ENCODE data around the gene SLC13A2. TPM values are rescaled to one million over a fixed set of nuclear protein-coding genes. Genes with fewer than 3 reads are reported as not detected.

The SLC13A2 gene
- polyA plus RNA-seq, 2 donors, result 0.02 TPM; not detected in 1

DNA sequence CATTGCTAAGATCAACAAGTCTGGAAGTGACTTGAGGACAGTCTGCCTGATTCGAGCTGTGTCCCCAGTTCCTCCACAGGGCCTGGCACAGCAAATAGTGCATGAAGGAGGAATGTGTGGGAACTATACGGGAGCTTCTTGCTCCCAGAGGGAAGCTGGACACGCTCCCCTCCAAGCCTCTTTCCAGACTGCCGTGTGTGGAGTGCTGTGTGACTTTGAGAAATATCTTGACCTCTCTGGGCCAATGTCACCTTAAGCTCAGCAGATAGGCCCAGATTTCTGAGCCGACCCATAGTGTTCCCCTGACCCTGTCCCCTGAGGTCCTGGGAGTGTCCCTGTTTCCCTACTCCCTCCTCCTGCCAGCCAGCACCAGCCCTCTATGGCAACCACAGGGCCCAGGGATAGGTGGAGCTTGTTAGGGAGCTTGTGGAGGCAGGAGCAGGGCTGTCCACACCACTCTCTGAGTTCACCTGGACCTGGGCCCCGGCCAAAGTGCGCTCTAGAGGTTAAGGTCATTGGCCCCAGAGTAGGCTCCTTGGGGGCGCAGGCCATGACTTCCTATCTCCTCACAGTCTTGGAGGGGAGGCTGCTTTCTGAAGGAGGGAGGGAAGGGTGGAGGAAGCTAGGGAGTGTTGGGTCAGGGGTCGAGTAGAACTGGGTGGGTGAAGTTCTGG, 26.4 kb downstream of the SLC13A2 start:
- Histone ChIP-seq H3K36me3 (ENCODE audit: control insufficient read depth in 2 of 2, insufficient read depth in 2 of 2, low read length in 1 of 2) (no peaks in the 10 kb centered on the region), H3K27ac (ENCODE audit: low read depth in 2 of 2, low read length in 1 of 2) (no peak overlapping the region), H3K4me3 (ENCODE audit: low read depth in 1 of 2, low read length in 2 of 2) (no peak overlapping the region), H3K4me1 (ENCODE audit: control insufficient read depth in 2 of 2, insufficient read depth in 2 of 2, low read length in 1 of 2) (peaks cover 6 to 19% of the 10 kb centered on the region in 2 donors), H3K9me3 (ENCODE audit: control insufficient read depth in 2 of 2, insufficient read depth in 1 of 2, low read depth in 1 of 2, low read length in 1 of 2) (no peaks in the 10 kb centered on the region), H3K27me3 (ENCODE audit: control insufficient read depth in 1 of 2, insufficient read depth in 2 of 2, low read length in 2 of 2) (no peaks in the 10 kb centered on the region)
- WGBS, 2 donors, result 66 to 68% methylated on average over 9 of the region's 9 CpGs

- H3K4me3 ChIP-seq (ENCODE audit: low read depth in 1 of 2, low read length in 2 of 2), result no peak overlapping the region
- H3K9me3 ChIP-seq (ENCODE audit: control insufficient read depth in 2 of 2, insufficient read depth in 1 of 2, low read depth in 1 of 2, low read length in 1 of 2), result no peaks in the 10 kb centered on the region
- H3K27me3 ChIP-seq (ENCODE audit: control insufficient read depth in 1 of 2, insufficient read depth in 2 of 2, low read length in 2 of 2), result no peaks in the 10 kb centered on the region
- 41 to 57% methylated on average over 13 of the region's 13 CpGs for WGBS, 2 donors
- H3K4me1 ChIP-seq (ENCODE audit: control insufficient read depth in 2 of 2, insufficient read depth in 2 of 2, low read length in 1 of 2), result peaks cover 6 to 24% of the 10 kb centered on the region in 2 donors
- H3K36me3 ChIP-seq (ENCODE audit: control insufficient read depth in 2 of 2, insufficient read depth in 2 of 2, low read length in 1 of 2), result no peaks in the 10 kb centered on the region
- peak overlapping the region in 1 of 2 donors; percentile 54 for H3K27ac ChIP-seq (ENCODE audit: low read depth in 2 of 2, low read length in 1 of 2)
Observed at GRCh38 chr17:28500712-28501379, 27.4 kb downstream of the SLC13A2 start.

DNA sequence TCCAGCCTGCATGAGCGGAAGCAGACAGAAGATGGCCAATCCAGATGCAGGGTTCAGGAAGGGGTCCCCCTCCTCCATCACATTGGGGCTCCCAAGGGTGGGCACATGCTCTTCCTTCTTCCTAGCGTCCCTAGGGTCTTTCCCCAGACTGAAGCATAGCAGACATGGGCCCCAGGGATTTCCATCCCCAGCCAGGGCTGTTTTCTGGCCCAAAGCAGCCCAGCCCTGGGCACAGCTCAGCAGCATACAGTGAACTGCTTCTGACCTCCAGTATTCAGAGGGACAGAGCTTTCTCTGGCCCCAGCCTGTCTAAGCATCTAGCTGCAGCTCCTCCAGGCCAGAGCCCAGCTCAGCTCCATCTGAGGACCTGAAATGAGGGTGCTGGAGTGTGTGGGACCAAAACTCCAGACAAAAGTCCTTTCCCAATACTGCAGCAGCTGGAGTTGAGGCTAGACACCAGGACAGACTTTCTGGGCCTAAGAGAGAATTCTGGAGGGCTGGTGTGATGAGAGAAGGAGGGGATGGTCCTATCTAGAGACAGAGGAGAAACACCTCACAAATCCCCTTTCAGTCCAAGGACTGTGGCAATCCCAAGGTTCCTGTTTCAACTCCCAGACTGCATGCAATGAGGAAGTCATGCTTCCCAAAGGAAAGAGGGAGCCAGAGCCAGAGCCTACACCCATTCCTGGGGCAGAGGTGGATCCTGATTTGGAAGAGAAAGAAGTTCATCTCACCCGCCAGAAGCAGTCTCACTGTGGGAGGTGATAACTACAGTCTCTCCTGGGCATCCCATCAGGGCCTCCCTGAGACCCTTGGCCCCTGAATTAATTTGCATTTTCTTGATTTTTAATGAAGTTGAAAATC, 28.2 kb downstream of the SLC13A2 start:
- Histone ChIP-seq H3K27ac (ENCODE audit: low read depth in 2 of 2, low read length in 1 of 2) (peak overlapping the region in 1 of 2 donors; percentile 54), H3K9me3 (ENCODE audit: control insufficient read depth in 2 of 2, insufficient read depth in 1 of 2, low read depth in 1 of 2, low read length in 1 of 2) (no peaks in the 10 kb centered on the region), H3K4me1 (ENCODE audit: control insufficient read depth in 2 of 2, insufficient read depth in 2 of 2, low read length in 1 of 2) (peaks cover 6 to 29% of the 10 kb centered on the region in 2 donors), H3K27me3 (ENCODE audit: control insufficient read depth in 1 of 2, insufficient read depth in 2 of 2, low read length in 2 of 2) (no peaks in the 10 kb centered on the region), H3K36me3 (ENCODE audit: control insufficient read depth in 2 of 2, insufficient read depth in 2 of 2, low read length in 1 of 2) (no peaks in the 10 kb centered on the region), H3K4me3 (ENCODE audit: low read depth in 1 of 2, low read length in 2 of 2) (no peak overlapping the region)
- 68 to 83% methylated on average over 3 of the region's 3 CpGs for WGBS, 2 donors

GRCh38 chr17:28503420-28503819, 30.0 kb downstream of the SLC13A2 start:
- WGBS, 2 donors, result 73 to 89% methylated on average over 3 of the region's 3 CpGs
- H3K4me3 ChIP-seq (ENCODE audit: low read depth in 1 of 2, low read length in 2 of 2), result no peak overlapping the region
- H3K4me1 ChIP-seq (ENCODE audit: control insufficient read depth in 2 of 2, insufficient read depth in 2 of 2, low read length in 1 of 2), result peaks cover 6 to 30% of the 10 kb centered on the region in 2 donors
- no peaks in the 10 kb centered on the region for H3K9me3 ChIP-seq (ENCODE audit: control insufficient read depth in 2 of 2, insufficient read depth in 1 of 2, low read depth in 1 of 2, low read length in 1 of 2)
- no peaks in the 10 kb centered on the region for H3K36me3 ChIP-seq (ENCODE audit: control insufficient read depth in 2 of 2, insufficient read depth in 2 of 2, low read length in 1 of 2)
- H3K27me3 ChIP-seq (ENCODE audit: control insufficient read depth in 1 of 2, insufficient read depth in 2 of 2, low read length in 2 of 2), result no peaks in the 10 kb centered on the region
- no peak overlapping the region for H3K27ac ChIP-seq (ENCODE audit: low read depth in 2 of 2, low read length in 1 of 2)

DNA sequence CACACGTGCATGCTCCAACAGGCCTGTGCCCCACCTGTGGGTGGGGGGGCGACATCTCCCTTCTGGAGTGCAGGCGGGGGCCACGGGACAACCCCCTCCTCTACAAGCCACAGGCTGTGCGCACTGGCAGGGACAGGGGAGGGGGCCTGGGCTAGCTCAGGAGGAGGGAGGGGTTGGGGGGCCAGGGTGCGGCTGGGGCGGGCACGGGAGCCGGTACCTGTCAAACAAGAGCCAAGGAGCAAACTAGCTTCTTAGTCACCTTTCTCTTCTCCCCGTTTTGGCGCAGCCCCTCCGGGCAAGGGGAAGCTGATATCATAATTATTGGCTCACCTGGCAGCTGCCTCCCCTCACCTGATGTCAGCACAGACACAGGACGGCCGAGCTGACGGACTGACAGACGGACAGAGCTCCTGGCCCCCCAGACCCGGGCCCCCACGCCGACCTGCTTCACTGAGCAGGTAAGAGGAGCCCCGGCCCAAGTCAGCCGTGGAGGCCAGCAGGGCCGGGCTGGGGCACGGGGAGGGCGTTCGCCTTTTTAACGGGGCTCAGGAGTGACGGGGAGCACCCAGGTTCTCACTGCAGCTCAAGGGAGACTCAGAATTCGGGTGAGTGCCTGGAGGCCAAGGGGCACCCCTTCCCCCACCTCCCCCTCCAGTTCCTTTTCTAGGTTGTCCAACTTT, 32.7 kb downstream of the SLC13A2 start, which contains the start of gene FOXN1:
FOXN1 (plus strand) TSS at position 363 of the 680 bp plus-strand sequence. CDS start 17,622 bp downstream, outside the sequence.
- Histone ChIP-seq H3K9me3 (ENCODE audit: control insufficient read depth in 2 of 2, insufficient read depth in 1 of 2, low read depth in 1 of 2, low read length in 1 of 2) (no peaks in the 10 kb centered on the region), H3K27ac (ENCODE audit: low read depth in 2 of 2, low read length in 1 of 2) (peak within 1 kb of the TSS; percentile 69 to 88), H3K4me3 (ENCODE audit: low read depth in 1 of 2, low read length in 2 of 2) (peak within 1 kb of the TSS; percentile 43 to 49)

GRCh38 chr17:28506763-28507487, 33.5 kb downstream of the SLC13A2 start:
- Histone ChIP-seq H3K27ac (ENCODE audit: low read depth in 2 of 2, low read length in 1 of 2) (peak overlapping the region; percentile 69 to 88), H3K27me3 (ENCODE audit: control insufficient read depth in 1 of 2, insufficient read depth in 2 of 2, low read length in 2 of 2) (no peaks in the 10 kb centered on the region), H3K4me1 (ENCODE audit: control insufficient read depth in 2 of 2, insufficient read depth in 2 of 2, low read length in 1 of 2) (peaks cover 0 to 27% of the 10 kb centered on the region in 2 donors), H3K9me3 (ENCODE audit: control insufficient read depth in 2 of 2, insufficient read depth in 1 of 2, low read depth in 1 of 2, low read length in 1 of 2) (no peaks in the 10 kb centered on the region), H3K36me3 (ENCODE audit: control insufficient read depth in 2 of 2, insufficient read depth in 2 of 2, low read length in 1 of 2) (peaks cover 0 to 2% of the 10 kb centered on the region in 2 donors), H3K4me3 (ENCODE audit: low read depth in 1 of 2, low read length in 2 of 2) (peak overlapping the region; percentile 43 to 49)
- WGBS, 2 donors, result 51 to 62% methylated on average over 14 of the region's 14 CpGs

More for the DNA sequence above, 32.7 kb downstream of the SLC13A2 start, which contains the start of gene FOXN1:
- H3K27me3 ChIP-seq (ENCODE audit: control insufficient read depth in 1 of 2, insufficient read depth in 2 of 2, low read length in 2 of 2), result no peaks in the 10 kb centered on the region
- H3K4me1 ChIP-seq (ENCODE audit: control insufficient read depth in 2 of 2, insufficient read depth in 2 of 2, low read length in 1 of 2), result peaks cover 6 to 28% of the 10 kb centered on the region in 2 donors
- 46 to 71% methylated on average over 24 to 28 of the region's 28 CpGs for WGBS, 2 donors
- H3K36me3 ChIP-seq (ENCODE audit: control insufficient read depth in 2 of 2, insufficient read depth in 2 of 2, low read length in 1 of 2), result peaks cover 0 to 2% of the 10 kb centered on the region in 2 donors

- Histone ChIP-seq H3K27ac (ENCODE audit: low read depth in 2 of 2, low read length in 1 of 2) (peak overlapping the region; percentile 69 to 88), H3K9me3 (ENCODE audit: control insufficient read depth in 2 of 2, insufficient read depth in 1 of 2, low read depth in 1 of 2, low read length in 1 of 2) (no peaks in the 10 kb centered on the region), H3K36me3 (ENCODE audit: control insufficient read depth in 2 of 2, insufficient read depth in 2 of 2, low read length in 1 of 2) (peaks cover 0 to 4% of the 10 kb centered on the region in 2 donors), H3K4me1 (ENCODE audit: control insufficient read depth in 2 of 2, insufficient read depth in 2 of 2, low read length in 1 of 2) (peaks cover 0 to 27% of the 10 kb centered on the region in 2 donors), H3K4me3 (ENCODE audit: low read depth in 1 of 2, low read length in 2 of 2) (peak overlapping the region; percentile 43 to 49), H3K27me3 (ENCODE audit: control insufficient read depth in 1 of 2, insufficient read depth in 2 of 2, low read length in 2 of 2) (no peaks in the 10 kb centered on the region)
- WGBS, 2 donors, result 27% methylated on average over 24 of the region's 24 CpGs
Observed at GRCh38 chr17:28507567-28508203, 34.2 kb downstream of the SLC13A2 start.

DNA sequence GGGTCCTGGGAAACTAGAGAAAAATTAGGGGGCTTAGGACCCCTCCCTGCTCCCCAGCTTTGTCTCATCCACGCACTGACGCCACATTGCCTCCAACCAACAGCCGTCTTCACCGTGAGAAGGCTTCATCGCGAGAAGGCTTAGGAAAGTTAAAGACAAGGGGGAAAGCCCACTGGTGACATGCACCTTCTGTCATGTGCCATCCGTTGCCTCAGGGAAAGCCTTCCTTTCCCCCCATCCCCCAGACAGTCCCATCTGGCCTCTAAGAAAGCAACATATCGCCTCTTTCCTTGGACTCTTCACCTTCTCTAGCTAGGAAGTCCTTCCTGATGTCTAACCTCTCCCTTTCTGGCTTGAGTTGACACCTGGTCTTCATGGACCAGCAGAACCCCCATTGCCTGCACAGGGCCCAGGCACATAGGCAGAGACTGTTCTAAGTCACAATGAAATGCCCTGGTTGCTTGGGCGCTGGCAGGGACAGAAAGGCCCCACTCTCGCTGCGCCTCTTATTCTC, 34.8 kb downstream of the SLC13A2 start:
- Histone ChIP-seq H3K4me3 (ENCODE audit: low read depth in 1 of 2, low read length in 2 of 2) (peak overlapping the region; percentile 0 to 26), H3K4me1 (ENCODE audit: control insufficient read depth in 2 of 2, insufficient read depth in 2 of 2, low read length in 1 of 2) (peaks cover 0 to 27% of the 10 kb centered on the region in 2 donors), H3K27me3 (ENCODE audit: control insufficient read depth in 1 of 2, insufficient read depth in 2 of 2, low read length in 2 of 2) (no peaks in the 10 kb centered on the region), H3K9me3 (ENCODE audit: control insufficient read depth in 2 of 2, insufficient read depth in 1 of 2, low read depth in 1 of 2, low read length in 1 of 2) (no peaks in the 10 kb centered on the region), H3K27ac (ENCODE audit: low read depth in 2 of 2, low read length in 1 of 2) (peak overlapping the region; percentile 69 to 87), H3K36me3 (ENCODE audit: control insufficient read depth in 2 of 2, insufficient read depth in 2 of 2, low read length in 1 of 2) (peaks cover 0 to 4% of the 10 kb centered on the region in 2 donors)
- WGBS, 2 donors, result 55 to 56% methylated on average over 11 of the region's 11 CpGs
